HCEC 1CT (cell line): Measurements from ENCODE around the gene RNU1-2.
A peak's percentile ranks its signal among the peaks of the same experiment; 100 is the strongest.
"Not testable (repeated sequence)": the region's sequence is repeated elsewhere in the genome, so short reads cannot be mapped to it uniquely, and the experiment has no call there.

Experiments used
- DNase-seq: peaks from one replicate; pipeline ENCODE4 v3.0.0-alpha.2; 2017

Gene RNU1-2

DNA sequence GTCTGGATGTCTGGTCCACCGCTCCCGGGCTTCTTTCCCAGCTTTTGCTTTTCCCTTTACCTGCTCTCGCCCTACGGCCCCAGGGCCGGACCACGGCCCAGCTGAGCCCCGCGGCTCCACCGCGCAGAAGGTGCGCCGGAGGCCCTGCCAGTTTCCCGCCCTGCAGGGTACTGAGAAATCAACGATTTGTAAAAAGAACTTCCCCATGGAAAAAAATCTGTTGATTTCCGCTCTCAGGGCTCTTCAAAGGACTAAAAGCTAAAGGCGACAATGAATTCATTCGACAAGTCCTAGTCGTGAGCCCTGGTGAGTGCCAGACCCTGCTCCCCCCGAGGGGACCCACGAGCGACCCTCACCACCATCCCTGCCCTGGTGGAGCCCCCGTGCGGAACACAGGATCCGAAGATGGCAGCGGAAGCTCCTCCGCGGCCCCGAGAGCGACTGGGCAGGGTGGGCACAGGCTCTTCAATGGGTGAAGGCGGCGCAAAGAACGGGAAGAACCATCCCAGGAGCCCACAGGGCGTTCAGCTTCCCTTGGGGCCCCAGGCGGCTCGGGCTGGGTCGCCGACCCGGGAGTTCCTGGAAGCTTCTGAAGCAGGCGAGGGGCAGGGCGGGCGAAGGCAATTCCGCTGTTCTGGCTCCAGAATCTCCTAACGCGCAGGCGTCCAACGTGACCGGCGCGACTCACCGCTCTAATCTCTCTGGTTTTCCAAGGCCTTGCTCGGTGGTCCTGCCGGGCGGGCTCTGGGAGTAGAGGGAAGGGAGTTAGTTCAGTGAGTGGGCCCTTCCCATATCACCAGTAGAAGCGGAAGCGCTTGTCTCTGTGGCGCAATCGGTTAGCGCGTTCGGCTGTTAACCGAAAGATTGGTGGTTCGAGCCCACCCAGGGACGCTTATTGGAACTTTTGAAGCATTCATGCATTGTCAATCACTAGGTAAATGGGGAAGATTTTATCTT, 6.6 kb upstream of the RNU1-2 start:
- peak; percentile 75 for DNase-seq

DNA sequence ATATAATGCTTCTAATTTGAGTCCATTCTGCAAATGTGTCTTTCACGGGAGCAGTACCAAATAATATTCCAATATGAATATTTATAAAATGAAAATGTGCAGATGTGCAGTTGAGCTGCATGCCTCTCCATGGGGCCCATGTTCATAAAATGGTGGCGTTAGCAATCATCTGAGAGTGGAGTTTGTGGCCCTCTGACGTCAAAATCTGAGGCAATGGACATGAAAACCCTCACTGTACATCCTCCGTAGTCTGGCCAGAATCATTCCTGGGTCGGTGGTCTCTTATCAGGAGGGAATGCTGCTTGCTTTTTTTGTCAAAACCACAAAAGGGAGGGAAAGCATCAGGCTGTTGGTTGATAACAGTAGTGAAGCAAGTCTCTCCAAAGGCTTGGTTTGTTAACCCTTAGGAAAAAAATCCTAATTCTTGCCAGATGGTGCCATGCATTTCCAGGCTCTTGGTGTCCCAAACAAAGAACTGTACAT, 5.2 kb upstream of the RNU1-2 start:
- not testable (repeated sequence) for DNase-seq

DNA sequence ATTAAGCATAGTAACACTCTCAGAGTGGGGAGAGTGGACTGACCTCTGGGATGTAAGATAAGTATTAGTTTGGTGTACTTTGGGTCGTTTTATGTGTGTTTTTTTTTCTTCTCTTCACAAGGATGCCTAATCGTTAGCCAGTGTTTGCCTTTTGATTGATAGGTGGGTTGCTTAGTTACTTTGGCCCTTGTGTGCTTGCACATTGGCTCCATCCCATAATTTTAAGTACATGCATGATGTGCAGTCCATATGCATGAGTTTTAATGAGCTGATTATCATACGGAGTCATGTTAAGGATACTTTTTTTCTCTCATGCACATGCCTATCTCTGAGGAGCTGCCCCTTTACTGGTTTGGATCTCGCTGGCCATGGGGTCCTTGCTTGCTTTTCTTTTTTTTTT, 4.7 kb upstream of the RNU1-2 start:
- DNase-seq: not testable (repeated sequence)

DNA sequence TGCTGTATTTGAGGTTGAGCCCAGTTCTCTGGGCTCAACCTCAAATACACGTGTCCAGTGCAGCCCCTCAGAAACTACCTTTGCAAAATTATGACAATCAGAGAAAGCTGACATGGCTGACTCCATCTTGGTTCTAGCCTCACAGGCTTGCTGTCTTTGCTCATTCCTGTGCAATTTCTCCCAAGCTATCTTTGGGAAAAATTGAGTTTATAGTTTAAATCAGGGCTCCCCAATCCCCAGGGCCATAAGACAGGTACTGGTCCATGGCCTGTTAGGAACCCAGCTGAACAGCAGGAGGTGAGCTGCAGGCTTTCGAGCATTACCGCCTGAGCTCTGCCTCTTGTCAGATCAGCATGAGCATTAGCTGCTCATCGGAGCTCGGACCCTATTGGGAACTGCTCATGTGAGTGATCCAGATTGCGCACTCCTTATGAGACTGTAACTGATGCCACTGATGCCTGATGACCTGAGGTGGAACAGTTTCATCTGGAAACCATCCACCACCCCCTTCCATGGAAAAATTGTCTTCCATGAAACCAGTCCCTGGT, 2.7 kb upstream of the RNU1-2 start:
- not testable (repeated sequence) for DNase-seq

DNA sequence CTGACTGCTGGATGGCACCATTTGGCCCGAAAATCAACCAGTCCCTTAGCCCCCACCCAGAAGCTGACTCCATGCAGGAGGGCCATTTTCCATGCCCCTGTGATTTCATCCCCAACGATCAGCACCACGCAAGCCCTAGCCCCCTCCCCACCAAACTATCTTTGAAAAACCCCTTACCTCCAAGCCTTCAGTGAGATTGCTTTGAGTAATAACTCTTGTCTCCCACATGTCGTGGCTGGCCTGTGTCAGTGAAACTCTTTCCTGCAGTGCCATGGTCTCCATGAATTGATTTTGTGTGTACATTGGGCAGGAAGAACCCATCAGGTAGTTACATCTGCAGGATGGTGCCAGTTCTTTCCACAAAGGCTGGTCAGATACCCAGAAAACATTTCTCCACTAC, 2.0 kb upstream of the RNU1-2 start:
- DNase-seq: not testable (repeated sequence)

DNA sequence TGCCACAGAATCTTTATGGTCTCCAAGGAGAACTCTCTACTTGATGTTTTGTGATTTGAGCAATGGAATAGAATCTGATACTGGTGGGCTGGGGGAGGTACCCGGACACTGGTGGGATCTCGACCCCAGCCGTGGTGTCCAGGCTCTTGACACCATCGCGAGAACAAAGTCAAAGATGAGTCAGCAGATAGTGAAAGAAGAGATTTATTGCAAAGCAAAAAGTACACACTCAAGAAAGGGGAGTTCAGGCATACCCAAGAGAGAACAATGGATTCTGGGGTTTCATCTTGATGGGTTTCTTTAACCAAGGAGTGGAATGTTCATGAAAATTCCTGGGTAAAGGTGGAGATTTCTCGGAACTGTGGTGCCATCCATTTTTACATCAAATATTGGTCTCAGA, 1.4 kb upstream of the RNU1-2 start:
- DNase-seq: not testable (repeated sequence)

DNA sequence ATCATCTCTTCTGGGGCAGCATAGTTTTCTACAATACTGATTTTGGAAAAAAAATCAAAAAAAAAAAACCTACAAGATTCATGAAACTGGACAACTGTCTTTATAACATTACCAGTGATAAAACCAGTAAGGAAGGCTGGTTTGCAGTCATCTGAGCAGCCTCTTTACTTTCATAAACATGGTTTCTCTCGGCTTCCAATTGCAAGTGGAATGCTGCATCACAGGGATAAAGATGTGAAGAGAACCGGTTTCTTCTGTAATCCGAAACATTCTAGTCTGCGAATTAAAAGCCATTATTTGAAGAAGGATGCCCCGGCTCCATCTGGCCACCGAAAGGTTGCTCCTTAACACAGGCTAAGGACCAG, 565 bp upstream of the RNU1-2 start:
- not testable (repeated sequence) for DNase-seq

DNA sequence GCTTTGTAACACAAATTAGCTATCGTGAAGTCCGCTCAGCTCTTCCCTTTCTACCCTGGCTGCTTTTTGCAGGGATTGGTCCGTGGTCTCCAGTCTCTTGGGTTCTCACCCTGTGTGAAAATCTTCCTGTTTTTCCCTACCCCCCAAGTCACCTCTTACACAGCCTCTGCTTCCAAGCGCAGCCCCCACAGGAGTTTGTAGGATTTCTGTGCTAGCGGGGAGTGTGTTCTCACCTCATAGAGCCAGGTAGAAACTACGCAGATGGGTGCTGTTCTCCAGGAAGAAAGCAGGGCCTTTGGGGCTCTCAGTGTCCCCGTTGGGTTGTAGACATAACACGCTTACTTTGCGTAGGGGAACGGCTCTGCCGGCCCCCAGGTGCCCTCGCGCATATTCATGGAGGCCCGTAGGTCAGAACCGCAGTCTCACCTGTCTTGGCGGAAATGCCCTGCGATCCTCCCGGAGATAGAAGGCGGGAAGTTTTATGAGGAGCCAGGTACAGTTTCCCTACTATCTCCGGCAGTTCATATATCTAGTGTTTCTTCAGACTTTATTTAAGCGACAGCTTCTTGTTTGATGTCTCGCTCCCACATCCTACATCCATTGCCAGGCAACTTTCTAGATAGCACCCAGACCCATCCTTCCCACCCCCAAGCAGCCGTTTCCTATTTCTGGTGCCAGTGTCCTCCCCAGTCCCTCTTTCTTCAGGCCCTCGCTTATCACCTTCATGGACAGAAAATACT, 706 bp downstream of the RNU1-2 start:
- peak; percentile 94 for DNase-seq

DNA sequence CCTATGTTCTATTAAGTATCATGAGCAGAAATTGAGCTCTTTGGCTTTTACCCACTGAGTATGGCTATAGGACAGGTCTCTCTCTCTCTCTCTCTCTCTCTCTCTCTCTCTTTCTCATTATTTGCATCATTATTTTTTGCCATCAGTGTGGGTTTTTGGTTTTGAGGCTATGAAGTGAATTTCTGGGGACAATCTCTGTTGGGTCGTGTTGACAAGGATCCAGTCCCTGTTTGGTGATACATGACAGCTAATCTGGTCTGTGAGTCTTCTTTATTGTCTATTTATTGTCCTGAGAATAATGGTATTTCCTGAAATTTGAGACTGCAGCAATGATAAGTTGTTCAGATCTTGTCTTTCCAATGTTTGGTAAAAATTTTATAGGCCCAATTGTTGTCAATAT, 1.9 kb downstream of the RNU1-2 start:
- not testable (repeated sequence) for DNase-seq

DNA sequence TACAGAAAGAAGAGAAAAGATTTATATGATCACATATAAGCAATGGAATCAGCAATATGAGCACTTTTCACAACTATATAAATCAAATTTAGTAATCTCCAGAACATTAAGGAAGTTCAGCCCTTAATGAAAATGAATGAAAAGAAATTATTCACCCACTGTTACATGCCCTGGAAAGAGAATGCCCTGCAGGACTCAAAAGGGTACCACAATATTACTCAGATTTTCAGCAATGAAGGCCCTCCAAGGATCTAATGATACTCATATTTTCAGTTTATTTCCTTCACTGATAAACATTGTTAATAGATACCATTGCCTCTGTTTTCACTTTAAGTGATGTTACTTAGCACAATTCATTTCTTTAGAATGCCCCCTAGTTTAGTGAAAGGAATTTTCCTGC, 2.5 kb downstream of the RNU1-2 start:
- not testable (repeated sequence) for DNase-seq

DNA sequence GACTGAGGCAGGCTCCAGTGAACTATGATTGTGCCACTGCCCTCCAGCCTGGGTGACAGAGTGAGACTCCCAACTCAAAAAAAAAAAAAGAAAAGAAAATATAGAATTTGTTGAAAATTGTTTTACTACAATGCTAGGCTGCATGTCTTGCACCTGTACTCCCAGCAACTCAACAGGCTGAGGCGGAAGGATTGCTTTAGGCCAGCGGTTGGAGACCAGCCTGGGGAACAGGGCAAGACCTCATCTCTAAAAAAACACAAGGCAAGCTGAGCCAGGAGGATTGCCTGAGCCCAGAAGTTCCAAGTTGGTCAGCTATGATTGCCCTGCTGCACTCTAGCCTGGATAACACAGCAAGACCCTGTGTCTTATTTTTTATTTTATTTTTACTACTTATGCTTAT, 3.2 kb downstream of the RNU1-2 start:
- not testable (repeated sequence) for DNase-seq

DNA sequence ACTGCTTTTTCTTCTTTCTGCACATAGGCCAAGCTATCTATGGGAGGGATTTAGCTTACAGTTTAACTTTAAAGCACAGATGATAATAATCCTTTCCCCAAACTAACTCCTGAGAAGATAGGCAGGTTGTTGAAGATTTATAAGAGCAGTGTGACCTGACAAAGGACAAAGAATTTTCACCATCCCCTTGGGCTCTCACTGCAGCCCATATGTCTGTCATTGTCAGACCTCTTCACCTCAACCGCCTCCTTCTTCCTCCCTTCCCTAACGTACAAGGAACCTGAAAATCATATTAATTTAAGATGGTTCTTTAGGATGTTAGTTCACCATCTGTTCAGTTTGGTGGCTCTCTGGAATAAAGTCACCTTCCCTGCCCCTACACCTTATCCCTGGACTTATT, 5.0 kb downstream of the RNU1-2 start:
- DNase-seq: no peak

DNA sequence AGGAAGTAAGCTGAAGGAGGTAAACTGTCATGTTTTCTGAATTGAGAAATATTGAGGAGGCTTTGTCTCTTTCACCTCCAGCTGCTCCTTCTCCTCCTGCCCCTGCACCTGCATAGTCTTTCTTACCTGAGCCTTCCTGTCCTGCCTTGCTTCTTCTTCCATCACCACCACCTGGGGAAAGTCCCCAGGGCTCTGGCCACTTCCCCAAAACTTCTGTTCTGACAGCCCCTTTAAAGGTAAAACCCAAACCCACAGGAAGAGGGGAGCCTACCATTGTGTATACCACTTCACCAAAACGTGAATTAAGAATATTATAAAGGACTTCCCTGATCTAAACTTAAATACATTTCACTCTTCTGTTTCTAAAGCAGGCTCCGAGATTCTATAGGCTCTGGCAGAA, 5.6 kb downstream of the RNU1-2 start:
- not testable (repeated sequence) for DNase-seq

DNA sequence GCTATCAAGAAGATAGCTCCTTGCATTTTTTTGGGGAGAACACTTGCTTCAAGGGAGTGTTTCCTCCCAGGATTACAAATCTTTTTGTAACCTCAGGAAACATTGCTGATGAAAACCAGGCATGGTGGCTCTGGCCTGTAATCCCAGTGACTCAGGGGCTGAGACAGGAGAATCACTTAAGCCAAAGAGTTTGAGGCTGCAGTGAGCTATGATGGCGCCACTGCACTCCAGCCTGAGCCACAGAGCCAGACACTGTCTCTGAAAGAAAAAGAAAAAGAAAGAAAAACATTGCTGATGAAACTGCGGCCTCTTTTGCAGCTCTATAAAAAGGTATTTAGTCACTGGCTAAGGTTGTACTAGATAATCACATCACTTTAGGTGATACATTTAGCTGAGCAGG, 7.3 kb downstream of the RNU1-2 start:
- DNase-seq: peak; percentile 59

DNA sequence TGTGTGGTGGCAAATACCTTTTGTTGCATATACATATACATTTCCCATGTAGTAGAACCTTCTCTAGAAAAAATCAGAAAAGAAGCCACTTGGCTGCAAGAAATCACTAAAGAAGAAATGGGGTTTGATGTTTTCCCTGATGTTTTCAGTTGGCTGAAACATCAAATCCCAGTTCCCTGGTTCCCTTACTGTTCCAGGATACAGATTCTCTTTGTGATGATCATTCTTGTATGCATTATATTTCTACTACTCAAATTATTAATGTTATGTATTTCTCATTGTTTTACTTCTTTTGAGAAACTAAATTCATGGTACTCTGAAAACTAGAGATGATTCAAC, 7.6 kb downstream of the RNU1-2 start:
- no peak for DNase-seq

DNA sequence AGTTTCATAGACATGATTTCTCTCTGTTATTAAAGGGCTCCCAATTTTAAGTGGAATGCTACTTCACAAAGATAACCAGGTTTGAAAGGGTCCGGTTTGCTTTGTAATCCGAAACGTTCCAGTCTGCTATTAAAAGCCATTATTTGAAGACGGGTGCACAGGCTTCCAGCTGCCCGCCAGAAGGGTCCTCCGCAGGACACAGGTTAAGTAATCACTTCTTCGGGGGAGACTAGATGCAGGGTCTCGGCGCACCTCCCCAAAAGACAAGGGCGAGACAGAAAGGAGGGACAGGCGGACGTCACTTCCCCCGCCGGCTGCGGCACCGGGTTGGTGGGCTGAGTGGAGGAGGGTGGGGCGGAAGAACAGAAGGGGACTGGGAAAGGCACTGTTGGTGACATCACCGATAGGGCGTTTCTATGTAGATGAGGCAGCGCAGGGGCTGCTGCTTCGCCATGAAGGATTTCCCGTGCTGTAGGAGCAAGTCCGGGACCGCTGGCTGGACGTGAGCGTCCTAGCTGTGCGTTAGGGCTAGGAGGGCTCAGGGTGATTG, 8.9 kb downstream of the RNU1-2 start:
- peak; percentile 98 for DNase-seq

DNA sequence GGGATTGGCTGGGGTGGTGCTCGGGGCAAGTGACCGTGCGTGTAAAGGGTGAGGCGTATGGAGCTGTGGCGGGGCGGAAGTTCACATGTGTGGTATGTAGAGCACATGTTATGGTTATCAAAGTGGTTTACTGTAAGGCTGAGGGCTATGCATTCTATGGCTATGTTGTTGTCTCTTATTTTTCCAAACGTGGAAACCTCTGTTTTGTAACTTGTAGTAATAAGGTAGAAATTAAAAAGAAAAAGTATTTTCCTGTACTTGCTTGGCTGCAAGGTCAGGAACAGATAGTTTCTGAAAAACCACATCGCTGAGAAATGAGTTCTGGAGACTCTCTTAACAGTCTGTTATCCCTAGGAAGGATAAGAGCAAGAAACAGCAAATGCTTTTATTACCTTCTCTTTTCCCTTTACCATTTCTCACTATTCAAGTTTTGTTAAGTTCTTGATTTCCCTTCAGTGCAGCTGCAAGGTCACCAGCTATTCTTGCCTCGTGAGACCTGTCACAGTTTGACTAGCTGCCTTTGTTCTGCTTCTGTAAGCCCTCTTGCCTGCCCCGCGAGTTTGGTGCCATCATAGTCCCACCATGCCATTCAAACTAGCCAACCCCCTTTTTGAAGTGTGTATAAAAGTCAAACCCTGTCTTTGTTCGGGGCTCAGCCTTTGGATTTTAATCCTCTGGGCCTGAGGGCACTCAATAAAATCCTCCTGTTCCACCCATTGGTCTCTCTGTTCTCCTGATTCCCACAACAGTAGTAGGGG, 9.5 kb downstream of the RNU1-2 start:
- peak; percentile 95 for DNase-seq

DNA sequence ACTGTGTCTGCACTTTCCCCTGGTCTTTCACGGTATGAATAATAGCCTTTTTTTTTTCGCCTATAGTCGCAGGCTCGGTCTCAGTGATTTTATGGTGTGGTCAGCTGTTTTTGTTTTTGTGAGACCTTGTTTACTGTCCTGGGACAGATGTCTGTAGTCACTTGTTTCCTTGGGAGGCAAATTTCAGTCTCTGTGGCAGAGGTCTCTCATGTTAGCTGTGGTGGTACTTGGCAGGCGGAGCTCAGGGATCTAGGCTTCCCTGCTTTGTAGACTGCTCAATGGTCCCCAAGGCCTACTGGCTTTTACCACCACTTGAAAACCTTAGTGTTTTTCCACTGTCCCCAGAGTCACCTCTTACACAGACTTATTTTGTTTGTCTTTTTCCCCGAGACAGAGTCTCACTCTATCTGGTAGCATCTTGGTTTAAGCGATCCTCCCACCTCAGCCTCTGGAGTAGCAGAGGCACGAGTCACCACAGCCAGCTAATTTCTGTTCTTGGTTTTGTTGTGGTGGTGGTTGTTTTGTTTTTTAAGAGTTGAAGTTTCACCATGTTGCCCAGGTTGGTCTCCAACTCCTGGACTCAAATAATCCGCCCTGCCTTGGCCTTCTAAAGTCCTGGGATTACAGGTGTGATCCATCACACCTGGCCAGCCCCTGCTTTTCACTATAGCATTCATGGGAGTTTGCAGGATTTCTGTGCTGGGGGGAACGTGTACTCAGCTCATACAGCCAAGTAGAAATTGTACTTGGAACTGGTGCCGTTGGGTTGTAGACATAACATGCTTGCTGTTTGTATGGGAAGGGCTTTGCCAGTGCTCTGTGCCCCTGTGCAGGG, 10.3 kb downstream of the RNU1-2 start:
- no peak for DNase-seq

DNA sequence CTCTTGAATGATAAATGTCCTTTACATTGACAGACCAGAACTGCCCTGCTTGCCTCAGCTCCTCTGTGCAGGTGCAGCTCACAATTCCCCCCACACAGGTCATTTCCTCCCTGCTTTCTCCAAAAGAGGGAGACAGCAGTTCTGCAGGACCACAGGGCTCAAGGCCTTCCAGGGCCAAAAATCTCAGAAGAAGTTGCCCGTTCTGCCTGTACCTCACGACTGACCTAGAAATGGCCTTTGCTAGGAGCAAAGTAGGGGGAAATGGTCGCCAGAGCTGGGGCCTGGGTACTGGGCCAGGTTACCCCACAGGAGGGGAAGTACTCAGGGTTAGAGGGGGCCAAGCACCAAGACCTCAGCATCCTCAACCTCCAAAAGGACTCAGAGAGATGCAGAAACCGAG, 11.1 kb downstream of the RNU1-2 start:
- DNase-seq: no peak

DNA sequence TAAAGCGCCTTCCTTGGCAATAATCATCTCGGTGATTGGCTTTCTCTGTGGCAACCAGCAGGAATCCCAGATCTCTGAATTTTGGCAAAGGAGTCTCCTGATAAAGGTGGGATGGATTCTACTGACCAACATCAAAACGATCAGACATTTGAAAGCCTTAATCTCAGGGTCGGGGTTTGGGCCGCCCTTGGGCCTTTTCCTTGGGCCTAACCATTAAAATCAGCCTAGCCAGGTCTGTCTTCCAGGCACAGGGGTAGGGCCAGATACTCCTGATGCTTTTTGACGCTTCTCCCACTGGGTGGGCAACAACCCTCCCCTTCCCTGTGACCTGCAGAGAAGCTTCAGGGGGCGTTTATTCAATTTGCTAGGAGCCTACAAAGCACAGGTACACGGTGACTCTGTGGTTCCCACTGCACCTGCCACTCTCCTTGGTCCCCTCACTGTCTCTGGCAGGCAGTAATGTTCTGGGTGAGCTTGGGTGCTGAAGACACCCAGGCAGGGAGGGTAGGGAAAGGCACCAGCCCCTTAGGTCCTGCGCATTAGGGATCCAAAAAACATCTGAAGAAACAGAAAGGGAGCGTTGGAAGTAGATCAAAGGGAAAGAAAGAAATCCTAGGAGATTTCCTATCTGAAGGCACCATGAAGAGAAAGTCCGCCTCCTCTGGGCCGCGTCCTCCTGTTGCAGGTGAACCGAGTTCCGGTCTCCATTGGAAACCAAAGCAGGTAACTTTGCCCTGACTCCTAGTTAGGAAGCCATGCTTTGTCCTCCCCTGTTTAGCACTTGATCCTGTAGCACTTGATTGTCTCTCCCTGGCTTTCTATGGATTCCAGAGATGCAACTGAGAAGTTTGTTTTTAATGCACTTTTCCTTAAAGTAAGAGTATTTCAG, 12.3 kb downstream of the RNU1-2 start:
- no peak for DNase-seq
